HEK293T (cell line): ENCODE measurements around the gene RRP9.

ENCODE experiments used
- ELF4 ChIP-seq: fragments of 450-650 bp; IDR thresholded peaks from 2 replicates; pipeline ENCODE4 v1.6.1; 2017; ENCODE audit warnings: antibody characterized with exemption
- FOXA1 ChIP-seq: fragments of 450-650 bp; IDR thresholded peaks from 2 replicates; pipeline ENCODE4 v1.6.1; 2016; ENCODE audit warnings: mild to moderate bottlenecking
- FOXK2 ChIP-seq: fragments of 450-650 bp; IDR thresholded peaks from 2 replicates; pipeline ENCODE4 v1.6.1; 2016; ENCODE audit warnings: mild to moderate bottlenecking
- SP1 ChIP-seq: fragments of 450-650 bp; IDR thresholded peaks from 2 replicates; pipeline ENCODE4 v1.6.1; 2017
- ZNF384 ChIP-seq: fragments of 450-650 bp; IDR thresholded peaks from 2 replicates; pipeline ENCODE4 v1.6.1; 2016
- TF ChIP-seq, protein P1 (sequence below): fragments of 450-650 bp; IDR thresholded peaks from 2 replicates; pipeline ENCODE4 v1.6.1; 2016

DNA sequence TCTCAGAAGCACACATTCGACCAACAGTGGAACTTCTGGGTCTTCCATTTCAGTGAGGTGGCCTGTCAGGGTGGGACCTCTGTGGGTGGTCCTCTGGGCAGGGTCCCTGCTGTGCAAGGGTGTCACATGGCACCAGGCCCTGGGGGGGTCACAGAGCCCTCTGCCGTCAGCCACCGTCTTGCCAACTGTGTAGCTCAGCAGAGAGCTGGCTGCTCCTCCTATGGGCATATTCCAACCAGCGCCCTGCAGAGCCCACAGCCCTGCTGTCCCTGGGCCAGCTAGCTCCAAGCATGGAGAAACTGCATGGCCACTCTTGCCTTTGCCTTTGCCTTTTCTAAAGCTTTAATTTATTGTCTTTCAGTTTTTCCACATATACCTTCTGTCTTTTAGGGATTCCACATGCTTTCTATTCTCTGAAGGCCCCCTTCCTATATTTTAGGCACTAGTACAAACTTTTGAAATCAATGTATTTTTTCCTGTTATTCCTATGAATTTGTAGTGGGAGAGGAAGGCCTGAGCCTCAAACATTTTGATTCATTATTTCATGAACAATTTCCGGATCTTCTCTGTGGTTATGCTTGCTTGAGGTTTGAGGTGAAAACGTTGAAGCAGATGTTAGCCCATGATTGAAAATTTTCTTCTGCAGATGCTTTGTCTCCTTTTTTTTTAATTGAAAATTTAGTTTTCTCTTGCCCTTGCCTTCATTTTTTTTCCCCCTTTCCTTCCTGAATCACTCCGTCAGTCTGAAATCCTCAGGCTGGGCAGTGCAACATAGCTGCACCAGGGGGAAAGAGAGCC is 50.3 kb downstream of the RRP9 start:
- TF ChIP-seq ZNF384, result no peak
- TF ChIP-seq SP1, result no peak
- no peak for TF ChIP-seq FOXK2
- no peak for TF ChIP-seq FOXA1
- TF ChIP-seq, protein P1, sequence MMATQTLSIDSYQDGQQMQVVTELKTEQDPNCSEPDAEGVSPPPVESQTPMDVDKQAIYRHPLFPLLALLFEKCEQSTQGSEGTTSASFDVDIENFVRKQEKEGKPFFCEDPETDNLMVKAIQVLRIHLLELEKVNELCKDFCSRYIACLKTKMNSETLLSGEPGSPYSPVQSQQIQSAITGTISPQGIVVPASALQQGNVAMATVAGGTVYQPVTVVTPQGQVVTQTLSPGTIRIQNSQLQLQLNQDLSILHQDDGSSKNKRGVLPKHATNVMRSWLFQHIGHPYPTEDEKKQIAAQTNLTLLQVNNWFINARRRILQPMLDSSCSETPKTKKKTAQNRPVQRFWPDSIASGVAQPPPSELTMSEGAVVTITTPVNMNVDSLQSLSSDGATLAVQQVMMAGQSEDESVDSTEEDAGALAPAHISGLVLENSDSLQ, result no peak
- TF ChIP-seq ELF4, result no peak
